Panc1 (cell line): Measurements from ENCODE around the gene DRD2. TPM values are rescaled to one million over a fixed set of nuclear protein-coding genes. Genes with fewer than 3 reads are reported as not detected.

Experiments
- ATAC-seq: fragments of 200-7000 bp; cut with Tn5 transposase; 2 replicates; pipeline ENCODE4 v1.9.1; 2020; ENCODE audit warnings: mild to moderate bottlenecking, moderate library complexity
- BruUV-seq: library from RNA; stranded (reverse); fragments of 400-500 nt; replicated peaks from 2 replicates; lab custom pipeline; 2021; lab: Mats Ljungman, UMichigan
- CTCF ChIA-PET: fragments of 300-600 bp; sonication (Branson Sonifier 250); formaldehyde crosslinking; loops from one replicate; lab custom pipeline; 2022; ENCODE audit warnings: antibody characterized with exemption; lab: Charles Lee
- POLR2A ChIA-PET: fragments of 300-600 bp; sonication (Branson Sonifier 250); formaldehyde crosslinking; loops from one replicate; lab custom pipeline; 2022; ENCODE audit warnings: antibody characterized with exemption; lab: Charles Lee
- DNase-seq: peaks from one replicate; pipeline ENCODE4 v3.0.0-alpha.2; 2010; ENCODE audit warnings: low read depth, low spot score
- H3K27ac ChIP-seq: 2 replicates; pipeline ENCODE4 v1.5.1; 2011; ENCODE audit warnings: mild to moderate bottlenecking, low read length, inconsistent platforms
- H3K27me3 ChIP-seq: fragments of 200-500 bp; sonication (Bioruptor generic); 2 replicates; pipeline ENCODE4 v1.6.0; 2014; ENCODE audit warnings: low read length, inconsistent platforms; ENCODE audit not compliant: control insufficient read depth, insufficient read depth
- H3K36me3 ChIP-seq: fragments of 200-500 bp; sonication (Bioruptor generic); 2 replicates; pipeline ENCODE4 v1.5.1; 2014; ENCODE audit warnings: inconsistent platforms, mild to moderate bottlenecking, low read length, moderate library complexity; ENCODE audit not compliant: control insufficient read depth, insufficient read depth
- H3K4me1 ChIP-seq: 2 replicates; pipeline ENCODE4 v1.5.1; 2011; ENCODE audit warnings: inconsistent platforms, mild to moderate bottlenecking, low read length, moderate library complexity; ENCODE audit not compliant: control insufficient read depth, insufficient read depth
- H3K4me3 ChIP-seq, 2 experiments: 2 replicates each; pipeline ENCODE4 v1.5.1; 2011 to 2012; ENCODE audit warnings: low read depth in 2 of 2, low read length in 2 of 2, mild to moderate bottlenecking in 2 of 2, inconsistent platforms in 1 of 2, moderate library complexity in 1 of 2
- H3K9me3 ChIP-seq: fragments of 200-500 bp; sonication (Bioruptor generic); 2 replicates; pipeline ENCODE4 v1.5.1; 2014; ENCODE audit warnings: low read depth, mild to moderate bottlenecking, inconsistent platforms, low read length, moderate library complexity; ENCODE audit not compliant: control insufficient read depth, insufficient read depth
- CTCF ChIP-seq: fragments of 450-650 bp; IDR thresholded peaks from 2 replicates; pipeline ENCODE4 v1.5.1; 2017; ENCODE audit warnings: mild to moderate bottlenecking
- POLR2AphosphoS5 ChIP-seq: IDR thresholded peaks from 2 replicates; pipeline ENCODE4 v1.6.1; 2012; ENCODE audit warnings: mild to moderate bottlenecking, low read depth, low read length, moderate library complexity
- REST ChIP-seq, 2 experiments: IDR thresholded peaks; 2 replicates each; pipeline ENCODE4 v1.6.1; 2011 to 2012; ENCODE audit warnings: low read depth in 2 of 2, control low read depth in 1 of 2, low read length in 1 of 2, mild to moderate bottlenecking in 1 of 2, moderate library complexity in 1 of 2; ENCODE audit not compliant: insufficient read depth in 1 of 2
- SIN3A ChIP-seq: IDR thresholded peaks from 2 replicates; pipeline ENCODE4 v1.6.1; 2012; ENCODE audit warnings: low read depth, mild to moderate bottlenecking, low read length, moderate library complexity, borderline replicate concordance; ENCODE audit not compliant: insufficient read depth
- TCF7L2 ChIP-seq: IDR thresholded peaks from 2 replicates; pipeline ENCODE4 v1.6.1; 2011; ENCODE audit warnings: mild to moderate bottlenecking, low read depth, low read length, inconsistent platforms
- in situ Hi-C: cut with HindIII; loops from 2 replicates; pipeline ENCODE4 v1.10.0; 2016; ENCODE audit warnings: low sequenced_read_pairs, low pct_unique_long_range_greater_than_20kb
- intact Hi-C: fragments of 100-400 bp; cut with micrococcal nuclease; formaldehyde crosslinking; loops from one replicate; pipeline ENCODE4 v1.10.0; 2022; ENCODE audit not compliant: unreplicated experiment
- total RNA-seq: library from RNA; stranded (reverse); gene quantifications from one replicate; pipeline ENCODE4 v1.2.1, GENCODE V29; 2021; ENCODE audit not compliant: unreplicated experiment

The DRD2 gene
- total RNA-seq, 1 experiment from 2014 or later = 5.3 TPM

GRCh38 chr11:113404859-113405430, 70.3 kb downstream of the DRD2 start:
- H3K27ac ChIP-seq = no peak overlapping the region
- in situ Hi-C loops = no loop called here
- H3K4me1 ChIP-seq = no peaks in the 10 kb centered on the region
- no peaks in the 10 kb centered on the region for H3K9me3 ChIP-seq
- POLR2A ChIA-PET = interaction anchor here (0.6 kb wide), 1 partner anchor 884 kb away, joined by 7 read pairs; no protein-coding TSS in a partner anchor
- no TSS peak for BruUV-seq
- no peaks in the 10 kb centered on the region for H3K36me3 ChIP-seq
- no peak overlapping the region for H3K4me3 ChIP-seq
- intact Hi-C loops = loop anchor here (5.0 kb wide), 1 partner anchor 833 kb away; no protein-coding TSS in a partner anchor
- CTCF ChIA-PET = interaction anchor here (0.6 kb wide), 1 partner anchor 107 kb away, joined by 5 read pairs; no protein-coding TSS in a partner anchor
- H3K27me3 ChIP-seq = no peaks in the 10 kb centered on the region
- no peak for ATAC-seq
- TF ChIP-seq CTCF (no peak), POLR2AphosphoS5 (no peak), REST (IDR thresholded peaks at IDR 0.05; ENCODE audit: insufficient read depth in 1 of 2, low read depth in 2 of 2, low read length in 1 of 2) (no peak), TCF7L2 (no peak), SIN3A (no peak)
- DNase-seq = no peak

GRCh38 chr11:113401718-113402117, 73.5 kb downstream of the DRD2 start:
- H3K9me3 ChIP-seq = no peaks in the 10 kb centered on the region
- no peak for ATAC-seq
- in situ Hi-C loops = no loop called here

More at GRCh38 chr11:113401718-113402117, 73.5 kb downstream of the DRD2 start:
- Histone ChIP-seq H3K27ac (no peak overlapping the region), H3K4me3 (no peak overlapping the region), H3K4me1 (no peaks in the 10 kb centered on the region), H3K36me3 (no peaks in the 10 kb centered on the region), H3K27me3 (no peaks in the 10 kb centered on the region)
- intact Hi-C loops = no loop called here
- no peak for DNase-seq
- no TSS peak for BruUV-seq
- ChIA-PET POLR2A (no interaction called here), CTCF (no interaction called here)
- TF ChIP-seq REST (IDR thresholded peaks at IDR 0.05; ENCODE audit: insufficient read depth in 1 of 2, low read depth in 2 of 2, low read length in 1 of 2) = no peak
